Brain microvascular endothelial cell (primary cell): ENCODE results near the gene TMEM40.

ENCODE experiments used
- DNase-seq: peaks from one replicate; pipeline ENCODE4 v3.0.0-alpha.2; 2020
- H3K27ac ChIP-seq: fragments of 250-450 bp; sonication (Bioruptor Pico); 2 replicates; pipeline ENCODE4 v1.5.1; 2020; ENCODE audit warnings: mild to moderate bottlenecking, moderate library complexity
- H3K27me3 ChIP-seq: fragments of 250-450 bp; sonication (Bioruptor Pico); replicated peaks from 2 replicates; pipeline ENCODE4 v1.5.1; 2020; ENCODE audit warnings: mild to moderate bottlenecking
- H3K36me3 ChIP-seq: fragments of 250-450 bp; sonication (Bioruptor Pico); replicated peaks from 2 replicates; pipeline ENCODE4 v1.5.1; 2020; ENCODE audit warnings: mild to moderate bottlenecking
- H3K4me3 ChIP-seq: 2 replicates; pipeline ENCODE4 v1.5.1; 2011; ENCODE audit warnings: low read depth, mild to moderate bottlenecking, control low read depth, low read length, moderate library complexity
- CTCF ChIP-seq: IDR thresholded peaks from 2 replicates; pipeline ENCODE4 v1.5.1; 2011; ENCODE audit warnings: low read depth, mild to moderate bottlenecking, moderate library complexity, low read length, control low read depth, inconsistent platforms; ENCODE audit errors: missing control alignments
- in situ Hi-C: cut with HindIII; loops from 2 replicates; pipeline ENCODE4 v1.10.0; 2017; ENCODE audit warnings: low sequenced_read_pairs, low pct_ligation_motif_present

Gene TMEM40

DNA sequence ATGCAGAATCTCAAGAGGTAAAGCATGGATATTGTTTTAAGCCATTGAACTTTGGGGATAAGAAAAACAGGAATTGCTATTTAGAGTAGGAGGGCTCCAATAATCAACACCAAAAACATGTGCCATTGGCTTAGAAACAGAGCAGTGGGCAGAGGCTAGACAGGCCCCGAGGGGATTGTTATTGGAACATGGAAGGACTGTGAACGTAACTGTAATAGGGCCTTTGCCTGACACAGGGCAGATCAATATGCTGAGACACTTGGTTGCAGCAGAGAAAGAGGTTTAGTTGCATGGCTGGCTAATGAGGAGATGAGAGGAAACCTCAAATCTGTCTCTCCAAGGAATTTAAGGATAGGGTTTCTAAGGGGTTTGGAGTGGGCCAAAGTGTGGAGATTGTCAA lies 58.3 kb downstream of the TMEM40 start:
- TF ChIP-seq CTCF, result no peak
- Histone ChIP-seq H3K27ac (no peak overlapping the region), H3K4me3 (no peak overlapping the region), H3K27me3 (no peaks in the 10 kb centered on the region), H3K36me3 (no peaks in the 10 kb centered on the region)
- in situ Hi-C loops, result no loop called here
- DNase-seq, result no peak

GRCh38 chr3:12695916-12696315 lies 63.1 kb downstream of the TMEM40 start:
- TF ChIP-seq CTCF, result no peak
- Histone ChIP-seq H3K27me3 (no peaks in the 10 kb centered on the region), H3K27ac (no peak overlapping the region), H3K4me3 (no peak overlapping the region), H3K36me3 (no peaks in the 10 kb centered on the region)
- no peak for DNase-seq
- in situ Hi-C loops, result no loop called here

DNA sequence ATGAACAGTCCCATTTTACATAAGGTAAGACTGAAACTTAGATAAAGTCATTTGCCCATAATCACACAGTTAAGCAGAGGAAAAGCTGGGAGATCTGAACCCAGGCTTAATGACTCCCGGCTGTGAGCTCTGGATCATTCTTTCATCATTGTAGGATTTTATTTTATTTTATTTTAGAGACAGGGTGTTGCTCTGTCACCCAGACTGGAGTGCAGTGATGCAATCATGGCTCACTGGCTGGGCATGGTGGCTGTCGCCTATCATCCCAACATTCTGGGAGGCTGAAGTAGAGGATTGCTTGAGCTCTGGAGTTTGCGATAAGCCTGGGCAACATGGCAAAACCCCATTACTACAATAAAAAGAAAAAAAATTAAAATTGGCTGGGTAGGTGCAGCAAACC lies 63.9 kb downstream of the TMEM40 start:
- Histone ChIP-seq H3K27me3 (no peaks in the 10 kb centered on the region), H3K36me3 (no peaks in the 10 kb centered on the region), H3K27ac (no peak overlapping the region), H3K4me3 (no peak overlapping the region)
- in situ Hi-C loops, result no loop called here
- TF ChIP-seq CTCF, result no peak
- DNase-seq, result no peak

DNA sequence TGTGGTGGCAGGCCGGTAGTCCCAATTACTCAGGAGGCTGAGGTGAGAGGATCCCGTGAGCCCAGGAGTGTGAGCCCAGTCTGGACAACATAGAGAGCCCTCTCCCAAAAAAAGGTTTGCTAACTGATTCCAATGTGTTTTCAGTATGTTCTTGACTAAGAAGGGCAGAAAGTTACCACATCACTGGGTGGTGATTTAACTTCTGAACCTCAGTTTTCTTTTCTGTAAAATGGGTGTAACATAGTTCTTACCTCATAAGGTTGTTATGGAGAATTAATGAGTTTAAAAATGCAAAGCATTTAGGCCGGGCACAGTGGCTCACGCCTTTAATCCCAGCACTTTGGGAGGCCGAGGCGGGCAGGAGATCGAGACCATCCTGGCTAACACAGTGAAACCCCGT lies 66.6 kb downstream of the TMEM40 start:
- no peaks in the 10 kb centered on the region for H3K36me3 ChIP-seq
- TF ChIP-seq CTCF, result no peak
- in situ Hi-C loops, result no loop called here
- H3K27me3 ChIP-seq, result no peaks in the 10 kb centered on the region
- DNase-seq, result no peak
- no peak overlapping the region for H3K4me3 ChIP-seq
- H3K27ac ChIP-seq, result no peak overlapping the region

- no peak for TF ChIP-seq CTCF
- DNase-seq, result no peak
Measured at GRCh38 chr3:12689997-12690711, 68.9 kb downstream of the TMEM40 start.

DNA sequence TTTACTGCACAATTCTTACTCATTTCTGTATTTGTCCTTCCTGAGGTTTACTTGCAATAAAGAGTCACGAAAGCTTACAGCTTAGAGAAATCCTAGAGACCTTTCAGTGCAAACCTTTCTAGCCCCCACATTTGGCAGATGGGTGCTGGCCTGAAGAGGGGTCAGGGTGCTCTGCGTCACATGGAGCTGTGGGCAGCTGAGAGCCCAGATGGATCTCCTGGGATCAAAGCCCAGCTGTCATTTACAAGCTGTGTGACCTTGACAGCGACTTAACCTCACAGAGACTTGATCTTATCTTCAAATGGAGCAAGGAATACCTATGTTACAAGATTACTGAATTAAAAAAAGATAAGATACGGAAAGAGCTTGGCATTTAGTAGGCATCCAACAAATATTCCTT lies 71.1 kb downstream of the TMEM40 start:
- TF ChIP-seq CTCF, result no peak
- in situ Hi-C loops, result no loop called here

More at GRCh38 chr3:12689997-12690711, 68.9 kb downstream of the TMEM40 start:
- in situ Hi-C loops, result no loop called here
- Histone ChIP-seq H3K4me3 (no peak overlapping the region), H3K36me3 (no peaks in the 10 kb centered on the region), H3K27me3 (no peaks in the 10 kb centered on the region), H3K27ac (no peak overlapping the region)

More for the DNA sequence above, 71.1 kb downstream of the TMEM40 start:
- Histone ChIP-seq H3K27me3 (no peaks in the 10 kb centered on the region), H3K4me3 (no peak overlapping the region), H3K36me3 (no peaks in the 10 kb centered on the region), H3K27ac (no peak overlapping the region)
- no peak for DNase-seq
